SU-DHL-6 (cell line): Measurements from ENCODE around the gene RIC1.

Experiments
- H2AFZ ChIP-seq: fragments of 200-600 bp; sonication (generic); 2 replicates; pipeline ENCODE4 v1.6.1; 2014; ENCODE audit warnings: low read depth, mild to moderate bottlenecking, moderate library complexity, mixed read lengths, antibody characterized with exemption, low read length; ENCODE audit not compliant: severe bottlenecking
- H3F3A ChIP-seq: fragments of 200-600 bp; shearing (Covaris generic); 2 replicates; pipeline ENCODE4 v1.6.0; 2016; ENCODE audit warnings: antibody characterized with exemption, mild to moderate bottlenecking; ENCODE audit not compliant: insufficient read depth
- H3K27ac ChIP-seq: fragments of 200-600 bp; sonication (generic); 2 replicates; pipeline ENCODE4 v1.5.1; 2016; ENCODE audit warnings: low read depth, mild to moderate bottlenecking, low read length, moderate library complexity, mixed read lengths
- H3K27me3 ChIP-seq: fragments of 200-600 bp; sonication (generic), shearing (Covaris generic); 2 replicates; pipeline ENCODE4 v1.6.0; 2014; ENCODE audit warnings: mild to moderate bottlenecking, low read length
- H3K36me3 ChIP-seq: fragments of 200-600 bp; sonication (generic); 2 replicates; pipeline ENCODE4 v1.6.1; 2014; ENCODE audit warnings: mild to moderate bottlenecking, low read length, mixed read lengths
- H3K4me2 ChIP-seq: fragments of 300-600, 200-600 bp; shearing (Covaris generic), sonication (generic); 2 replicates; pipeline ENCODE4 v1.6.0; 2014; ENCODE audit warnings: low read length, low read depth, mild to moderate bottlenecking; ENCODE audit not compliant: poor library complexity, severe bottlenecking
- H3K4me3 ChIP-seq: fragments of 200-600 bp; sonication (generic); 2 replicates; pipeline ENCODE4 v1.5.1; 2014; ENCODE audit warnings: antibody characterized with exemption, low read length, mild to moderate bottlenecking, mixed read lengths; ENCODE audit not compliant: insufficient read depth, poor library complexity, severe bottlenecking
- H3K79me2 ChIP-seq: fragments of 200-600 bp; sonication (generic); 2 replicates; pipeline ENCODE4 v1.6.1; 2014; ENCODE audit warnings: mild to moderate bottlenecking, low read length, moderate library complexity; ENCODE audit not compliant: insufficient read depth
- H3K9ac ChIP-seq: fragments of 200-600 bp; sonication (generic); 2 replicates; pipeline ENCODE4 v1.7.0; 2014; ENCODE audit warnings: mild to moderate bottlenecking, low read length
- H3K9me2 ChIP-seq: fragments of 200-600 bp; sonication (generic); replicated peaks from 2 replicates; pipeline ENCODE4 v1.6.1; 2014; ENCODE audit warnings: low read length; ENCODE audit not compliant: insufficient read depth
- H3K9me3 ChIP-seq: fragments of 200-600 bp; sonication (generic); 2 replicates; pipeline ENCODE4 v1.6.1; 2014; ENCODE audit warnings: low read length, mixed read lengths; ENCODE audit not compliant: insufficient read depth
- H4K20me1 ChIP-seq: fragments of 200-600 bp; sonication (generic); 2 replicates; pipeline ENCODE4 v1.6.1; 2014; ENCODE audit warnings: low read depth, mild to moderate bottlenecking, antibody characterized with exemption, low read length, moderate library complexity, mixed read lengths
- EZH2phosphoT487 ChIP-seq: fragments of 200-600 bp; sonication (generic), shearing (Covaris generic); conservative IDR thresholded peaks from 2 replicates; pipeline ENCODE4 v1.6.1; 2018; ENCODE audit warnings: mild to moderate bottlenecking, antibody characterized with exemption, low read length, moderate library complexity, mixed read lengths
- TF ChIP-seq, protein P1 (sequence below): fragments of 200-600 bp; sonication (generic); IDR thresholded peaks from one replicate; pipeline ENCODE4 v1.5.1; 2017; ENCODE audit warnings: antibody characterized with exemption, mild to moderate bottlenecking, low read length, moderate library complexity; ENCODE audit not compliant: insufficient read depth, poor library complexity, severe bottlenecking

Gene RIC1

GRCh38 chr9:5811751-5812150 is 182.8 kb downstream of the RIC1 start:
- H3K79me2 ChIP-seq, result no peaks in the 10 kb centered on the region
- H3F3A ChIP-seq, result 0 out of 2 replicates have a peak, but pooled peaks cover 5% of the 10 kb centered on the region
- no peaks in the 10 kb centered on the region for H3K9me2 ChIP-seq
- no peak overlapping the region for H2AFZ ChIP-seq
- no peak overlapping the region for H3K9ac ChIP-seq
- TF ChIP-seq EZH2phosphoT487, result no peak
- TF ChIP-seq, protein P1, sequence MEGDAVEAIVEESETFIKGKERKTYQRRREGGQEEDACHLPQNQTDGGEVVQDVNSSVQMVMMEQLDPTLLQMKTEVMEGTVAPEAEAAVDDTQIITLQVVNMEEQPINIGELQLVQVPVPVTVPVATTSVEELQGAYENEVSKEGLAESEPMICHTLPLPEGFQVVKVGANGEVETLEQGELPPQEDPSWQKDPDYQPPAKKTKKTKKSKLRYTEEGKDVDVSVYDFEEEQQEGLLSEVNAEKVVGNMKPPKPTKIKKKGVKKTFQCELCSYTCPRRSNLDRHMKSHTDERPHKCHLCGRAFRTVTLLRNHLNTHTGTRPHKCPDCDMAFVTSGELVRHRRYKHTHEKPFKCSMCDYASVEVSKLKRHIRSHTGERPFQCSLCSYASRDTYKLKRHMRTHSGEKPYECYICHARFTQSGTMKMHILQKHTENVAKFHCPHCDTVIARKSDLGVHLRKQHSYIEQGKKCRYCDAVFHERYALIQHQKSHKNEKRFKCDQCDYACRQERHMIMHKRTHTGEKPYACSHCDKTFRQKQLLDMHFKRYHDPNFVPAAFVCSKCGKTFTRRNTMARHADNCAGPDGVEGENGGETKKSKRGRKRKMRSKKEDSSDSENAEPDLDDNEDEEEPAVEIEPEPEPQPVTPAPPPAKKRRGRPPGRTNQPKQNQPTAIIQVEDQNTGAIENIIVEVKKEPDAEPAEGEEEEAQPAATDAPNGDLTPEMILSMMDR, result no peak
- H3K4me3 ChIP-seq, result no peak overlapping the region
- no peak overlapping the region for H3K27ac ChIP-seq
- peaks cover 31% of the 10 kb centered on the region for H3K36me3 ChIP-seq
- H3K4me2 ChIP-seq, result no peak overlapping the region
- H3K27me3 ChIP-seq, result no peaks in the 10 kb centered on the region
- H4K20me1 ChIP-seq, result no peaks in the 10 kb centered on the region
- H3K9me3 ChIP-seq, result no peaks in the 10 kb centered on the region

- H3K79me2 ChIP-seq, result no peaks in the 10 kb centered on the region
Measured at GRCh38 chr9:5813824-5814223, 184.9 kb downstream of the RIC1 start.

DNA sequence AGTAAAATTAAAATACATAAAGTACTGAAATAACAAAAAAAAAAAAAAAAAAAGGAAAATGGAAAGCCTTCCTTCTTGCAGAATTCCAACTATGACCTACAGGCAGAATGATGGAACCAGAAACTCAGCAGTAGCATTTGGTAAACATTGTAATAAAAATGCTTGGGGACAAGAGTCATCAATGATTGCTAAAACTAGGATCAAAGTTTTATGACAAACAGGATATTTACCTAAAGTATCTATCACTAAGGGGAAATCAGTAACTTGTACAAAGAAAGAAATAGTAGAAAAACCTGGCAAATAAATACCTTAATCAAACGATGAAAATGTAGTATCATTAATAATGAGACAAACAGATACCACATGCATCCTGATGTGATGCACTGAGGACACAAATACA is 186.6 kb downstream of the RIC1 start:
- TF ChIP-seq, protein P1, result no peak
- no peak for TF ChIP-seq EZH2phosphoT487
- Histone ChIP-seq H3K4me3 (no peak overlapping the region), H3K27me3 (no peaks in the 10 kb centered on the region), H3F3A (0 out of 2 replicates have a peak, but pooled peaks cover 5% of the 10 kb centered on the region), H3K4me2 (no peak overlapping the region), H3K9ac (no peak overlapping the region), H3K79me2 (no peaks in the 10 kb centered on the region), H4K20me1 (no peaks in the 10 kb centered on the region), H3K9me3 (no peaks in the 10 kb centered on the region), H3K9me2 (no peaks in the 10 kb centered on the region), H2AFZ (no peak overlapping the region), H3K36me3 (peaks cover 26% of the 10 kb centered on the region), H3K27ac (no peak overlapping the region)

More at GRCh38 chr9:5813824-5814223, 184.9 kb downstream of the RIC1 start:
- Histone ChIP-seq H3K4me2 (no peak overlapping the region), H3K27ac (no peak overlapping the region), H4K20me1 (no peaks in the 10 kb centered on the region), H3K9me2 (no peaks in the 10 kb centered on the region), H3K9me3 (no peaks in the 10 kb centered on the region), H2AFZ (no peak overlapping the region), H3K27me3 (no peaks in the 10 kb centered on the region), H3K36me3 (peaks cover 27% of the 10 kb centered on the region), H3F3A (0 out of 2 replicates have a peak, but pooled peaks cover 5% of the 10 kb centered on the region), H3K4me3 (no peak overlapping the region), H3K9ac (no peak overlapping the region)
- TF ChIP-seq, protein P1, result no peak
- no peak for TF ChIP-seq EZH2phosphoT487
